ENCODE results near the gene GRM7.

DNA sequence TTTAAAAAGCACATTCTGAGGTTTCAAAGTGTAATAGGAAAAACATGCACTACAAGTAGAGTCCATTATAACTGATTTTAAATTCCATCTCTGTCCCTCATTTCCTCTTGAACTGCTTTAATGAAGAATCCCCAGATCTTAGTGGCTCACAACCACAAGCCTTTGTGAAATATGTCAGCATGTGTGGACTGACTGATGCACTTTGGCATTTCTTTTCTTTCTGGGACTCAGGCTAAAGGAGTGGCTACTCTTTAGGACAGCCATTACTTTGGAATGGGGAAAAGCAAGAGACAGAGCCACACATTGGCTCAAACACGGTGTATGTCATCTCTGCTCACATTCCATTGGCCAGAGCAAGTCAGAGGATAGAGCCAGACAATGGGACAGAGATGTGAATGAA, 139.6 kb downstream of the GRM7 start:
- TF ChIP-seq, protein P1, sequence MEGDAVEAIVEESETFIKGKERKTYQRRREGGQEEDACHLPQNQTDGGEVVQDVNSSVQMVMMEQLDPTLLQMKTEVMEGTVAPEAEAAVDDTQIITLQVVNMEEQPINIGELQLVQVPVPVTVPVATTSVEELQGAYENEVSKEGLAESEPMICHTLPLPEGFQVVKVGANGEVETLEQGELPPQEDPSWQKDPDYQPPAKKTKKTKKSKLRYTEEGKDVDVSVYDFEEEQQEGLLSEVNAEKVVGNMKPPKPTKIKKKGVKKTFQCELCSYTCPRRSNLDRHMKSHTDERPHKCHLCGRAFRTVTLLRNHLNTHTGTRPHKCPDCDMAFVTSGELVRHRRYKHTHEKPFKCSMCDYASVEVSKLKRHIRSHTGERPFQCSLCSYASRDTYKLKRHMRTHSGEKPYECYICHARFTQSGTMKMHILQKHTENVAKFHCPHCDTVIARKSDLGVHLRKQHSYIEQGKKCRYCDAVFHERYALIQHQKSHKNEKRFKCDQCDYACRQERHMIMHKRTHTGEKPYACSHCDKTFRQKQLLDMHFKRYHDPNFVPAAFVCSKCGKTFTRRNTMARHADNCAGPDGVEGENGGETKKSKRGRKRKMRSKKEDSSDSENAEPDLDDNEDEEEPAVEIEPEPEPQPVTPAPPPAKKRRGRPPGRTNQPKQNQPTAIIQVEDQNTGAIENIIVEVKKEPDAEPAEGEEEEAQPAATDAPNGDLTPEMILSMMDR (tag by site-specific recombination; IDR thresholded peaks at IDR 0.05) = no peak
- TF ChIP-seq MYNN (tag by site-specific recombination; IDR thresholded peaks at IDR 0.05; ENCODE audit: borderline replicate concordance) = no peak
- TF ChIP-seq ZNF24 (tag by site-specific recombination; IDR thresholded peaks at IDR 0.05) = no peak
- TF ChIP-seq ZNF776 (tag by site-specific recombination; IDR thresholded peaks at IDR 0.05; ENCODE audit: borderline replicate concordance) = no peak
- TF ChIP-seq REPIN1 (tag by site-specific recombination; IDR thresholded peaks at IDR 0.05; ENCODE audit: low read depth) = no peak
- no peak for TF ChIP-seq OSR2 (tag by site-specific recombination; IDR thresholded peaks at IDR 0.05)
- no peak for TF ChIP-seq ZNF140 (tag by site-specific recombination; IDR thresholded peaks at IDR 0.05)
- TF ChIP-seq, protein P2, sequence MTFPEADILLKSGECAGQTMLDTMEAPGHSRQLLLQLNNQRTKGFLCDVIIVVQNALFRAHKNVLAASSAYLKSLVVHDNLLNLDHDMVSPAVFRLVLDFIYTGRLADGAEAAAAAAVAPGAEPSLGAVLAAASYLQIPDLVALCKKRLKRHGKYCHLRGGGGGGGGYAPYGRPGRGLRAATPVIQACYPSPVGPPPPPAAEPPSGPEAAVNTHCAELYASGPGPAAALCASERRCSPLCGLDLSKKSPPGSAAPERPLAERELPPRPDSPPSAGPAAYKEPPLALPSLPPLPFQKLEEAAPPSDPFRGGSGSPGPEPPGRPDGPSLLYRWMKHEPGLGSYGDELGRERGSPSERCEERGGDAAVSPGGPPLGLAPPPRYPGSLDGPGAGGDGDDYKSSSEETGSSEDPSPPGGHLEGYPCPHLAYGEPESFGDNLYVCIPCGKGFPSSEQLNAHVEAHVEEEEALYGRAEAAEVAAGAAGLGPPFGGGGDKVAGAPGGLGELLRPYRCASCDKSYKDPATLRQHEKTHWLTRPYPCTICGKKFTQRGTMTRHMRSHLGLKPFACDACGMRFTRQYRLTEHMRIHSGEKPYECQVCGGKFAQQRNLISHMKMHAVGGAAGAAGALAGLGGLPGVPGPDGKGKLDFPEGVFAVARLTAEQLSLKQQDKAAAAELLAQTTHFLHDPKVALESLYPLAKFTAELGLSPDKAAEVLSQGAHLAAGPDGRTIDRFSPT (tag by site-specific recombination; IDR thresholded peaks at IDR 0.05) = no peak
- no peak for TF ChIP-seq ZNF2 (tag by site-specific recombination; IDR thresholded peaks at IDR 0.05)
- TF ChIP-seq ZNF354C (tag by site-specific recombination; IDR thresholded peaks at IDR 0.05; ENCODE audit: borderline replicate concordance, low read depth) = no peak
- TF ChIP-seq, protein P3, sequence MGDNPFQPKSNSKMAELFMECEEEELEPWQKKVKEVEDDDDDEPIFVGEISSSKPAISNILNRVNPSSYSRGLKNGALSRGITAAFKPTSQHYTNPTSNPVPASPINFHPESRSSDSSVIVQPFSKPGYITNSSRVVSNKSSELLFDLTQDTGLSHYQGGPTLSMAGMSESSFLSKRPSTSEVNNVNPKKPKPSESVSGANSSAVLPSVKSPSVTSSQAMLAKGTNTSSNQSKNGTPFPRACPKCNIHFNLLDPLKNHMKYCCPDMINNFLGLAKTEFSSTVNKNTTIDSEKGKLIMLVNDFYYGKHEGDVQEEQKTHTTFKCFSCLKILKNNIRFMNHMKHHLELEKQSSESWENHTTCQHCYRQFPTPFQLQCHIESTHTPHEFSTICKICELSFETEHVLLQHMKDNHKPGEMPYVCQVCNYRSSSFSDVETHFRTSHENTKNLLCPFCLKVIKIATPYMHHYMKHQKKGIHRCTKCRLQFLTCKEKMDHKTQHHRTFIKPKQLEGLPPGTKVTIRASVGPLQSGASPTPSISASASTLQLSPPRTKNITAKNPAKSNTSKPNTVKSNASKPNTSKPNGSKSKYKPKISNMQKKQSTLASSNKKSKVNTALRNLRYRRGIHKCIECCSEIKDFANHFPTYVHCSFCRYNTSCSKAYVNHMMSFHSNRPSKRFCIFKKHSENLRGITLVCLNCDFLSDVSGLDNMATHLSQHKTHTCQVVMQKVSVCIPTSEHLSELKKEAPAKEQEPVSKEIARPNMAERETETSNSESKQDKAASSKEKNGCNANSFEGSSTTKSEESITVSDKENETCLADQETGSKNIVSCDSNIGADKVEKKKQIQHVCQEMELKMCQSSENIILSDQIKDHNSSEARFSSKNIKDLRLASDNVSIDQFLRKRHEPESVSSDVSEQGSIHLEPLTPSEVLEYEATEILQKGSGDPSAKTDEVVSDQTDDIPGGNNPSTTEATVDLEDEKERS (tag by site-specific recombination; IDR thresholded peaks at IDR 0.05) = no peak
- TF ChIP-seq GLIS2 (tag by site-specific recombination; IDR thresholded peaks at IDR 0.05) = no peak
- TF ChIP-seq, protein P4, sequence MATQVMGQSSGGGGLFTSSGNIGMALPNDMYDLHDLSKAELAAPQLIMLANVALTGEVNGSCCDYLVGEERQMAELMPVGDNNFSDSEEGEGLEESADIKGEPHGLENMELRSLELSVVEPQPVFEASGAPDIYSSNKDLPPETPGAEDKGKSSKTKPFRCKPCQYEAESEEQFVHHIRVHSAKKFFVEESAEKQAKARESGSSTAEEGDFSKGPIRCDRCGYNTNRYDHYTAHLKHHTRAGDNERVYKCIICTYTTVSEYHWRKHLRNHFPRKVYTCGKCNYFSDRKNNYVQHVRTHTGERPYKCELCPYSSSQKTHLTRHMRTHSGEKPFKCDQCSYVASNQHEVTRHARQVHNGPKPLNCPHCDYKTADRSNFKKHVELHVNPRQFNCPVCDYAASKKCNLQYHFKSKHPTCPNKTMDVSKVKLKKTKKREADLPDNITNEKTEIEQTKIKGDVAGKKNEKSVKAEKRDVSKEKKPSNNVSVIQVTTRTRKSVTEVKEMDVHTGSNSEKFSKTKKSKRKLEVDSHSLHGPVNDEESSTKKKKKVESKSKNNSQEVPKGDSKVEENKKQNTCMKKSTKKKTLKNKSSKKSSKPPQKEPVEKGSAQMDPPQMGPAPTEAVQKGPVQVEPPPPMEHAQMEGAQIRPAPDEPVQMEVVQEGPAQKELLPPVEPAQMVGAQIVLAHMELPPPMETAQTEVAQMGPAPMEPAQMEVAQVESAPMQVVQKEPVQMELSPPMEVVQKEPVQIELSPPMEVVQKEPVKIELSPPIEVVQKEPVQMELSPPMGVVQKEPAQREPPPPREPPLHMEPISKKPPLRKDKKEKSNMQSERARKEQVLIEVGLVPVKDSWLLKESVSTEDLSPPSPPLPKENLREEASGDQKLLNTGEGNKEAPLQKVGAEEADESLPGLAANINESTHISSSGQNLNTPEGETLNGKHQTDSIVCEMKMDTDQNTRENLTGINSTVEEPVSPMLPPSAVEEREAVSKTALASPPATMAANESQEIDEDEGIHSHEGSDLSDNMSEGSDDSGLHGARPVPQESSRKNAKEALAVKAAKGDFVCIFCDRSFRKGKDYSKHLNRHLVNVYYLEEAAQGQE (tag by site-specific recombination; IDR thresholded peaks at IDR 0.05) = no peak
- no peak for TF ChIP-seq ZFP69B (tag by site-specific recombination; IDR thresholded peaks at IDR 0.05)
